B cell (primary cell): ENCODE measurements around the gene WRNIP1. TPM values are rescaled to one million over a fixed set of nuclear protein-coding genes. Genes with fewer than 3 reads are reported as not detected.

Source experiments
- ATAC-seq: fragments of 200-7000 bp; cut with Tn5 transposase; one replicate; pipeline ENCODE4 v1.10.0; 2021; ENCODE audit warnings: low read depth, mild to moderate bottlenecking, moderate number of reproducible peaks, moderate library complexity
- CTCF ChIA-PET: fragments of 350-600 bp; sonication (Branson Sonifier 250); formaldehyde crosslinking; loops from one replicate; lab custom pipeline; 2021; ENCODE audit warnings: antibody characterized with exemption, inconsistent platforms; lab: Charles Lee
- POLR2A ChIA-PET: fragments of 350-600 bp; sonication (Branson Sonifier 250); formaldehyde crosslinking; loops from one replicate; lab custom pipeline; 2021; ENCODE audit warnings: antibody characterized with exemption; lab: Charles Lee
- DNase-seq: peaks from one replicate; pipeline ENCODE4 v3.0.0; 2013
- H2AFZ ChIP-seq: 2 replicates; pipeline ENCODE4 v1.6.1; 2012; ENCODE audit warnings: mild to moderate bottlenecking, low read depth, low read length; ENCODE audit not compliant: insufficient read depth, poor library complexity, severe bottlenecking
- H3K27ac ChIP-seq, 2 donors: 1 replicate in 1 of 2; 2 replicates in 1 of 2; pipeline ENCODE4 v1.5.1; 2012 to 2013; ENCODE audit warnings: low read length in 2 of 2, mild to moderate bottlenecking in 2 of 2, moderate library complexity in 1 of 2
- H3K27me3 ChIP-seq, 4 experiments: fragments of 200-600 bp in 1 of 4; sonication (generic) in 1 of 4; replicated peaks in 1 of 4; 1 replicate in 2 of 4; 2 replicates in 2 of 4; pipeline versions ENCODE4 v1.6.1 to v1.7.0; 2013 to 2016; ENCODE audit warnings: low read length in 3 of 4, mild to moderate bottlenecking in 2 of 4, mixed read lengths in 1 of 4, moderate library complexity in 1 of 4; ENCODE audit not compliant: insufficient read depth in 4 of 4, control insufficient read depth in 3 of 4; ENCODE audit errors: control extremely low read depth in 1 of 4
- H3K36me3 ChIP-seq, 2 experiments: replicated peaks in 1 of 2; 1 replicate in 1 of 2; 2 replicates in 1 of 2; pipeline versions ENCODE4 v1.6.1 to v1.7.1; 2013; ENCODE audit warnings: low read length in 1 of 2; ENCODE audit not compliant: insufficient read depth in 2 of 2, control insufficient read depth in 1 of 2; ENCODE audit errors: control extremely low read depth in 1 of 2, extremely low read depth in 1 of 2
- H3K4me1 ChIP-seq, 2 donors: fragments of 200-600 bp in 1 of 2; sonication (generic) in 1 of 2; 1 replicate in 1 of 2; 2 replicates in 1 of 2; pipeline versions ENCODE4 v1.5.1 to v1.6.1; 2013 to 2017; ENCODE audit warnings: low read length in 2 of 2; ENCODE audit not compliant: control insufficient read depth in 2 of 2, insufficient read depth in 2 of 2
- H3K4me2 ChIP-seq: replicated peaks from 2 replicates; pipeline ENCODE3; 2012; ENCODE audit warnings: mild to moderate bottlenecking, low read depth, low read length; ENCODE audit not compliant: poor library complexity, severe bottlenecking
- H3K4me3 ChIP-seq, 5 experiments: fragments of 200-600 bp in 1 of 5; sonication (generic) in 1 of 5; 1 replicate in 3 of 5; 2 replicates in 2 of 5; pipeline versions ENCODE4 v1.5.1 to v1.7.0; 2011 to 2016; ENCODE audit warnings: low read length in 4 of 5, mild to moderate bottlenecking in 4 of 5, low read depth in 2 of 5, control low read depth in 1 of 5, moderate library complexity in 1 of 5; ENCODE audit not compliant: insufficient read depth in 1 of 5; ENCODE audit errors: control extremely low read depth in 1 of 5, extremely low read depth in 1 of 5
- H3K79me2 ChIP-seq: fragments of 200-600 bp; sonication (generic); one replicate; pipeline ENCODE4 v1.6.0; 2016; ENCODE audit warnings: low read length; ENCODE audit not compliant: control insufficient read depth, insufficient read depth
- H3K9ac ChIP-seq: fragments of 200-600 bp; sonication (generic); 2 replicates; pipeline ENCODE4 v1.6.1; 2017; ENCODE audit warnings: mild to moderate bottlenecking, low read length, moderate library complexity
- H3K9me3 ChIP-seq, 3 donors: one replicate each; pipeline versions ENCODE4 v1.6.1 to v1.7.1; 2013; ENCODE audit warnings: low read length in 2 of 3; ENCODE audit not compliant: control insufficient read depth in 2 of 3, insufficient read depth in 1 of 3; ENCODE audit errors: control extremely low read depth in 1 of 3
- H4K20me1 ChIP-seq: 2 replicates; pipeline ENCODE4 v1.6.0; 2012; ENCODE audit warnings: mild to moderate bottlenecking, low read length; ENCODE audit not compliant: insufficient read depth, control insufficient read depth, poor library complexity, severe bottlenecking
- H3K27ac Mint-ChIP-seq: one replicate; pipeline ENCODE4 v1.8.0; 2021; ENCODE audit warnings: mixed read lengths
- H3K27me3 Mint-ChIP-seq: one replicate; pipeline ENCODE4 v1.8.0; 2021; ENCODE audit warnings: mixed read lengths
- H3K4me1 Mint-ChIP-seq: one replicate; pipeline ENCODE4 v1.8.0; 2021; ENCODE audit warnings: mixed read lengths
- H3K4me3 Mint-ChIP-seq: one replicate; pipeline ENCODE4 v1.8.0; 2021; ENCODE audit warnings: mixed read lengths
- H3K9me3 Mint-ChIP-seq: one replicate; pipeline ENCODE4 v1.8.0; 2022; ENCODE audit warnings: mixed read lengths; ENCODE audit not compliant: insufficient read depth
- EZH2 ChIP-seq: IDR thresholded peaks from 2 replicates; pipeline ENCODE4 v1.6.1; 2012; ENCODE audit warnings: borderline replicate concordance, low read depth, mild to moderate bottlenecking, moderate library complexity, low read length; ENCODE audit not compliant: insufficient read depth, poor library complexity, severe bottlenecking
- WGBS: methylation state at CpG from one replicate; pipeline ENCODE4 v1.1.5; 2013; ENCODE audit warnings: missing lambda C conversion rate; ENCODE audit not compliant: insufficient coverage; 5-methylcytosine and 5-hydroxymethylcytosine counted together
- intact Hi-C: fragments of 100-400 bp; cut with micrococcal nuclease; formaldehyde crosslinking; loops from one replicate; pipeline ENCODE4 v1.10.0; 2022
- polyA plus RNA-seq: library from polyadenylated mRNA; depleted of rRNA; stranded (reverse); fragments of >200 nt; gene quantifications from 2 replicates; pipeline ENCODE4 v1.2.3, GENCODE V29; 2012
- total RNA-seq, 2 donors: library from RNA; stranded (reverse); fragments of 120-200 nt in 1 of 2; gene quantifications; 1 replicate in 1 of 2; 2 replicates in 1 of 2; pipeline versions ENCODE4 v1.2.3 to v1.2.4, GENCODE V29; 2013 to 2022
- TF ChIP-seq, protein P1 (sequence below): fragments of 200-600 bp; IDR thresholded peaks from one replicate; pipeline ENCODE4 v1.8.0; 2022; ENCODE audit warnings: antibody characterized with exemption, mild to moderate bottlenecking

The WRNIP1 gene
- total and polyA plus RNA-seq, 2 donors (not counting 1 experiment from before 2014, with no cell fraction given) = 32.6 to 35.2 TPM

DNA sequence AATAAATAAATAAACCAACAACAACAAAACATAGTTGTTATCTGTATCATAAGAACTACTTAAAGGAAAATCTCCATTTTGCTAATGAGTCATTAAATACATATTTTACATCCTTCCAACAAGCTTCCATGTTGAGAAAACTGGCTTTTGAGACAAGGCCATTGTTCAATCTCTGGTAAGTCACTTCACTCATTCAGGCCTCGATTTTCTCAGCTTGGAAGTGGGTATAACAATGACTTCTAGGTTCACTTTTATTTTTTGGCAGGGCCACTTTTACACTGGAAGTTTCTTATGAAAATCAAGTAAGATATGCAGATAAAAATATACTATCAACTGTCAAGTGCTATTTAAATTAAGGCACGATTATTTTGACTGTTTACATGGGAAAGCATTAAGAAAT is 30.0 kb downstream of the WRNIP1 start:
- H3K9me3 Mint-ChIP-seq = no peaks in the 10 kb centered on the region
- intact Hi-C loops = no loop called here
- H4K20me1 ChIP-seq = no peaks in the 10 kb centered on the region
- H3K4me3 Mint-ChIP-seq = no peak overlapping the region
- no peak overlapping the region for H3K9ac ChIP-seq
- CTCF ChIA-PET = interaction anchor here (1.3 kb wide), 1 partner anchor 194 kb away, joined by 4 read pairs; no protein-coding TSS in a partner anchor
- no peak overlapping the region for H2AFZ ChIP-seq
- no peak overlapping the region for H3K27ac ChIP-seq
- H3K4me3 ChIP-seq = no peak overlapping the region
- POLR2A ChIA-PET = no interaction called here
- no peak overlapping the region for H3K4me2 ChIP-seq
- peaks cover 4% of the 10 kb centered on the region for H3K79me2 ChIP-seq
- TF ChIP-seq EZH2 = no peak
- TF ChIP-seq, protein P1, sequence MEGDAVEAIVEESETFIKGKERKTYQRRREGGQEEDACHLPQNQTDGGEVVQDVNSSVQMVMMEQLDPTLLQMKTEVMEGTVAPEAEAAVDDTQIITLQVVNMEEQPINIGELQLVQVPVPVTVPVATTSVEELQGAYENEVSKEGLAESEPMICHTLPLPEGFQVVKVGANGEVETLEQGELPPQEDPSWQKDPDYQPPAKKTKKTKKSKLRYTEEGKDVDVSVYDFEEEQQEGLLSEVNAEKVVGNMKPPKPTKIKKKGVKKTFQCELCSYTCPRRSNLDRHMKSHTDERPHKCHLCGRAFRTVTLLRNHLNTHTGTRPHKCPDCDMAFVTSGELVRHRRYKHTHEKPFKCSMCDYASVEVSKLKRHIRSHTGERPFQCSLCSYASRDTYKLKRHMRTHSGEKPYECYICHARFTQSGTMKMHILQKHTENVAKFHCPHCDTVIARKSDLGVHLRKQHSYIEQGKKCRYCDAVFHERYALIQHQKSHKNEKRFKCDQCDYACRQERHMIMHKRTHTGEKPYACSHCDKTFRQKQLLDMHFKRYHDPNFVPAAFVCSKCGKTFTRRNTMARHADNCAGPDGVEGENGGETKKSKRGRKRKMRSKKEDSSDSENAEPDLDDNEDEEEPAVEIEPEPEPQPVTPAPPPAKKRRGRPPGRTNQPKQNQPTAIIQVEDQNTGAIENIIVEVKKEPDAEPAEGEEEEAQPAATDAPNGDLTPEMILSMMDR = no peak
- no peaks in the 10 kb centered on the region for H3K27me3 Mint-ChIP-seq
- H3K27ac Mint-ChIP-seq = no peak overlapping the region
- H3K36me3 ChIP-seq = no peaks in the 10 kb centered on the region
- no peaks in the 10 kb centered on the region for H3K9me3 ChIP-seq
- ATAC-seq (no peak), DNase-seq (no peak)
- H3K27me3 ChIP-seq = no peaks in the 10 kb centered on the region
- peaks cover 42% of the 10 kb centered on the region for H3K4me1 Mint-ChIP-seq
- peaks cover 30 to 41% of the 10 kb centered on the region in 2 donors for H3K4me1 ChIP-seq
- no CpG with 5 or more reads among the region's 2 CpGs for WGBS

DNA sequence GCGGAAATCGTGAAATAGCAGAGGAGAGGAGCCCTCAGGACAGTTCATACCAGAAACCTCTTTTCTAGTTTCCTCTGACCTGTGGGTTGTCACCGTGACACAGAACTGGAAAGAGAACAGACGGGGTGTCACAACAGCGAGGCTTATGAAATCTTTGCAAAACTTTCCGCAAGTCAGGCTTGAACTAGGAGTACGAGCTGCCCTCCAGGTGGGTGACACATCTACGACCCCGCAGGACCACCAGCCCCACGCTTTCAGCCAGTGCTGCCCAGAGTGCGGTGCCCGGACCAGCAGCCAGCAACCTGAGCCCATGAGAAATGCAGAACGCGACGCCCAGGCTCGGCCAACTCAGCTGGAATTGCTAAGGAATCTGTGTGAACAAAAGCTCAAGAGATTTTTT is 30.8 kb downstream of the WRNIP1 start:
- ATAC-seq (no peak), DNase-seq (no peak)
- CTCF ChIA-PET = no interaction called here
- WGBS = 96% methylated on average over 16 of the region's 16 CpGs
- no peak overlapping the region for H3K4me3 Mint-ChIP-seq
- TF ChIP-seq, protein P1 = no peak
- no peak for TF ChIP-seq EZH2
- Histone ChIP-seq H3K9me3 (no peaks in the 10 kb centered on the region), H3K27me3 (no peaks in the 10 kb centered on the region), H3K4me1 (peaks cover 27 to 34% of the 10 kb centered on the region in 2 donors), H4K20me1 (no peaks in the 10 kb centered on the region), H3K36me3 (no peaks in the 10 kb centered on the region), H2AFZ (no peak overlapping the region), H3K4me2 (no peak overlapping the region), H3K27ac (no peak overlapping the region), H3K9ac (no peak overlapping the region), H3K4me3 (no peak overlapping the region), H3K79me2 (peaks cover 4% of the 10 kb centered on the region)
- POLR2A ChIA-PET = no interaction called here
- no peaks in the 10 kb centered on the region for H3K9me3 Mint-ChIP-seq
- peaks cover 38% of the 10 kb centered on the region for H3K4me1 Mint-ChIP-seq
- no peak overlapping the region for H3K27ac Mint-ChIP-seq
- intact Hi-C loops = no loop called here
- H3K27me3 Mint-ChIP-seq = no peaks in the 10 kb centered on the region
